NOMO-1 (cell line): ENCODE measurements around the gene PUM1.
A peak's percentile ranks its signal among the peaks of the same experiment; 100 is the strongest.

ENCODE experiments used
- DNase-seq, 2 experiments: peaks; one replicate each; lab custom pipeline; 2025; ENCODE audit not compliant: unreplicated experiment in 2 of 2; lab: John Stamatoyannopoulos, UW

PUM1 gene

GRCh38 chr1:31032266-31032665, 33.3 kb downstream of the PUM1 start:
- peak in 1 of 2 experiments; percentile 11 for DNase-seq

GRCh38 chr1:31031330-31032143, 34.0 kb downstream of the PUM1 start:
- DNase-seq, result no peak

GRCh38 chr1:31029026-31029425, 36.5 kb downstream of the PUM1 start:
- DNase-seq, result no peak

GRCh38 chr1:31027693-31028526, 37.6 kb downstream of the PUM1 start:
- DNase-seq, result peak; percentile 86 to 95

- no peak for DNase-seq
Observed at GRCh38 chr1:31022259-31022658, 43.3 kb downstream of the PUM1 start.

GRCh38 chr1:31020007-31020790, 45.3 kb downstream of the PUM1 start:
- DNase-seq, result no peak

GRCh38 chr1:31019401-31019800, 46.1 kb downstream of the PUM1 start:
- no peak for DNase-seq

- no peak for DNase-seq
Observed at GRCh38 chr1:31016868-31017267, 48.6 kb downstream of the PUM1 start.

- DNase-seq, result peak in 1 of 2 experiments; percentile 71
Observed at GRCh38 chr1:31013187-31013864, 52.2 kb downstream of the PUM1 start.

- DNase-seq, result no peak
Observed at GRCh38 chr1:31012210-31012924, 53.1 kb downstream of the PUM1 start.

GRCh38 chr1:31011719-31012118, 53.8 kb downstream of the PUM1 start:
- DNase-seq, result no peak

- DNase-seq, result no peak
Observed at GRCh38 chr1:31010086-31010989, 55.2 kb downstream of the PUM1 start.

- no peak for DNase-seq
Observed at GRCh38 chr1:31007462-31007991, 58.0 kb downstream of the PUM1 start.

GRCh38 chr1:31006747-31007146, 58.8 kb downstream of the PUM1 start:
- no peak for DNase-seq

GRCh38 chr1:31005617-31006166, 59.8 kb downstream of the PUM1 start:
- DNase-seq, result no peak

GRCh38 chr1:31005198-31005597, 60.3 kb downstream of the PUM1 start:
- DNase-seq, result no peak

- DNase-seq, result no peak
Observed at GRCh38 chr1:31004231-31004621, 61.3 kb downstream of the PUM1 start.

GRCh38 chr1:31003613-31004230, 61.8 kb downstream of the PUM1 start:
- no peak for DNase-seq
